ENCODE results near the gene NFXL1. TPM values are rescaled to one million over a fixed set of nuclear protein-coding genes. Genes with fewer than 3 reads are reported as not detected.

The NFXL1 gene
- total RNA-seq, 2 experiments from 2014 or later = 17.9 to 28.4 TPM

- Histone ChIP-seq H4K20me1 (ENCODE audit: insufficient read depth, low read length) (no peaks in the 10 kb centered on the region), H3K27ac (ENCODE audit: low read depth, low read length, poor library complexity, severe bottlenecking) (no peak within 1 kb of the TSS), H3K36me3 (ENCODE audit: insufficient read depth, low read length) (peaks cover 7% of the 10 kb centered on the region), H3K4me2 (ENCODE audit: low read length) (peak within 1 kb of the TSS; percentile 86), H3K79me2 (ENCODE audit: insufficient read depth, low read depth, low read length) (no peaks in the 10 kb centered on the region), H3K9me2 (ENCODE audit: insufficient read depth, low read length) (no peaks in the 10 kb centered on the region), H3K4me1 (ENCODE audit: insufficient read depth, low read length, poor library complexity, severe bottlenecking) (peaks cover 9% of the 10 kb centered on the region), H3K4me3 (ENCODE audit: low read depth, low read length, poor library complexity, severe bottlenecking) (peak within 1 kb of the TSS; percentile 68), H3K9me3 (ENCODE audit: low read length) (peaks cover 8% of the 10 kb centered on the region; the same call in 1 of the 2 replicates), H2AFZ (ENCODE audit: low read length) (peak within 1 kb of the TSS; percentile 80)
- ChIA-PET CTCF (ENCODE audit: unreplicated experiment) (no interaction called here), POLR2A (interaction anchor here (0.6 kb wide), 1 partner anchor 167 kb away, joined by 3 read pairs; no protein-coding TSS in a partner anchor)
- no peak for TF ChIP-seq CTCF (conservative IDR thresholded peaks at IDR 0.05; ENCODE audit: low read length)
- TF ChIP-seq EZH2phosphoT487 (IDR thresholded peaks at IDR 0.05; ENCODE audit: borderline replicate concordance, low read depth, low read length) = no peak
- no TSS peak for BruUV-seq (replicated peaks)
- DNase-seq (ENCODE audit: low spot score) = no peak
- intact Hi-C loops (cut with micrococcal nuclease; ENCODE audit: unreplicated experiment) = loop anchor here (2.0 to 5.0 kb wide), 4 partner anchors 94 to 249 kb away; no protein-coding TSS in a partner anchor
Measured at GRCh38 chr4:47837908-47838294, 76.5 kb downstream of the NFXL1 start, which contains the start of gene CORIN. Gene CORIN, minus strand, starts transcription at chr4:47838067. Its CDS starts 118 bp downstream, at chr4:47837949.

GRCh38 chr4:47837094-47837907, 77.1 kb downstream of the NFXL1 start:
- TF ChIP-seq EZH2phosphoT487 (IDR thresholded peaks at IDR 0.05; ENCODE audit: borderline replicate concordance, low read depth, low read length) (no peak), CTCF (conservative IDR thresholded peaks at IDR 0.05; ENCODE audit: low read length) (no peak)

More at GRCh38 chr4:47837094-47837907, 77.1 kb downstream of the NFXL1 start:
- H3K4me2 ChIP-seq (ENCODE audit: low read length) = peak overlapping the region; percentile 86
- no peaks in the 10 kb centered on the region for H3K79me2 ChIP-seq (ENCODE audit: insufficient read depth, low read depth, low read length)
- H4K20me1 ChIP-seq (ENCODE audit: insufficient read depth, low read length) = no peaks in the 10 kb centered on the region
- H3K4me3 ChIP-seq (ENCODE audit: low read depth, low read length, poor library complexity, severe bottlenecking) = peak overlapping the region; percentile 68
- peak overlapping the region; percentile 80 for H2AFZ ChIP-seq (ENCODE audit: low read length)
- ChIA-PET CTCF (ENCODE audit: unreplicated experiment) (interaction anchor here (0.6 to 1.1 kb wide), 3 partner anchors 21 to 154 kb away, joined by 3 to 6 read pairs (median 4); no protein-coding TSS in a partner anchor), POLR2A (interaction anchor here (0.6 to 1.9 kb wide), 4 partner anchors 10 to 355 kb away, joined by 3 to 5 read pairs (median 4); no protein-coding TSS in a partner anchor)
- peaks cover 3% of the 10 kb centered on the region; the same call in 1 of the 2 replicates for H3K36me3 ChIP-seq (ENCODE audit: insufficient read depth, low read length)
- peaks cover 9% of the 10 kb centered on the region for H3K4me1 ChIP-seq (ENCODE audit: insufficient read depth, low read length, poor library complexity, severe bottlenecking)
- intact Hi-C loops (cut with micrococcal nuclease; ENCODE audit: unreplicated experiment) = loop anchor here (2.0 to 5.0 kb wide), 4 partner anchors 95 to 250 kb away; no protein-coding TSS in a partner anchor
- peaks cover 10% of the 10 kb centered on the region; the same call in 1 of the 2 replicates for H3K9me3 ChIP-seq (ENCODE audit: low read length)
- DNase-seq (ENCODE audit: low spot score) = peak; percentile 75
- H3K27ac ChIP-seq (ENCODE audit: low read depth, low read length, poor library complexity, severe bottlenecking) = no peak overlapping the region
- H3K9me2 ChIP-seq (ENCODE audit: insufficient read depth, low read length) = no peaks in the 10 kb centered on the region
- no TSS peak for BruUV-seq (replicated peaks)
